Endothelial cell of umbilical vein (primary cell): ENCODE measurements around the gene JRKL.

ENCODE experiments used
- CTCF ChIP-seq, 2 donors: IDR thresholded peaks; 1 replicate in 1 of 2; 2 replicates in 1 of 2; pipeline ENCODE4 v1.5.1; 2011; ENCODE audit warnings: low read length in 2 of 2, mild to moderate bottlenecking in 2 of 2, moderate library complexity in 2 of 2, control low read depth in 1 of 2, inconsistent platforms in 1 of 2, low read depth in 1 of 2; ENCODE audit not compliant: insufficient read depth in 1 of 2; ENCODE audit errors: extremely low read depth in 1 of 2
- EZH2 ChIP-seq: IDR thresholded peaks from 2 replicates; pipeline ENCODE4 v1.6.1; 2012; ENCODE audit warnings: borderline replicate concordance, low read depth, mild to moderate bottlenecking, moderate library complexity, low read length, inconsistent platforms; ENCODE audit not compliant: severe bottlenecking
- GATA2 ChIP-seq: IDR thresholded peaks from 2 replicates; pipeline ENCODE4 v1.7.0; 2011; ENCODE audit warnings: low read depth, mild to moderate bottlenecking, moderate library complexity, mixed read lengths, low read length; ENCODE audit not compliant: insufficient read length, insufficient read depth
- JUN ChIP-seq: IDR thresholded peaks from 2 replicates; pipeline ENCODE4 v1.6.1; 2011; ENCODE audit warnings: borderline replicate concordance, low read depth; ENCODE audit not compliant: insufficient read length, insufficient read depth
- POLR2A ChIP-seq: IDR thresholded peaks from 2 replicates; pipeline ENCODE4 v1.6.1; 2012; ENCODE audit warnings: low read depth, mild to moderate bottlenecking, control low read depth, low read length
- POLR2AphosphoS5 ChIP-seq: IDR thresholded peaks from 2 replicates; pipeline ENCODE4 v1.6.1; 2012; ENCODE audit warnings: low read depth, mild to moderate bottlenecking, control low read depth, low read length, moderate library complexity; ENCODE audit not compliant: insufficient read depth

GRCh38 chr11:96366024-96366423 lies 23.8 kb upstream of the JRKL start:
- TF ChIP-seq POLR2A (no peak), EZH2 (no peak), CTCF (IDR thresholded peaks at IDR 0.05; ENCODE audit: extremely low read depth in 1 of 2, insufficient read depth in 1 of 2, low read depth in 1 of 2, low read length in 2 of 2) (no peak), POLR2AphosphoS5 (no peak), GATA2 (no peak), JUN (no peak)
